Measurements from ENCODE around the gene TBC1D10B.
A peak's percentile ranks its signal among the peaks of the same experiment; 100 is the strongest.
"Not testable (repeated sequence)": the region's sequence is repeated elsewhere in the genome, so short reads cannot be mapped to it uniquely, and the experiment has no call there.

The TBC1D10B gene

DNA sequence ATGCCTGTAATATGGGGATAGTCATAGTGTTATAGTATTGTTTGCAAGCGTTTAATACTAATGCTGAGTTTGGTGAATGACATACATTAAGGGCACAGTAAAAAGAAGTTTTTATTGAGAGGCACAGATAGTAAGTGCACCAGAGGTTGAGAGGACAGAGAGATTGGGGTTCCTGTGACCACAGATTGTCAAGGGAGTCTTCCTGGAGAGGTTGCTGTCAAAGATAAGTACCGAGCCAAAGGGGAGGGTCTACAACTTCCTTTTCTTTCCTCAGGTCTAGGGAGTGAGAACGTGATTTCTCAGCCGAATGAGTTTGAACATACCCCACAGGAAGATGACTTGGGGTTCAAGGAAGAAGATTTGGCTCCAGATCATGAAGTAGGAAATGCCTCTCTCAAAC is 26.8 kb upstream of the TBC1D10B start:
- Mint-ChIP-seq H3K9me3 (no peaks in the 10 kb centered on the region), H3K36me3 (ENCODE audit: low read depth) (peaks cover 6% of the 10 kb centered on the region), H3K4me3 (peak overlapping the region; percentile 93), H3K4me1 (peaks cover 58% of the 10 kb centered on the region), H3K27ac (peak overlapping the region; percentile 77), H3K27me3 (ENCODE audit: low read depth, poor library complexity) (no peaks in the 10 kb centered on the region)
- DNase-seq = no peak
- TF ChIP-seq, protein P1, sequence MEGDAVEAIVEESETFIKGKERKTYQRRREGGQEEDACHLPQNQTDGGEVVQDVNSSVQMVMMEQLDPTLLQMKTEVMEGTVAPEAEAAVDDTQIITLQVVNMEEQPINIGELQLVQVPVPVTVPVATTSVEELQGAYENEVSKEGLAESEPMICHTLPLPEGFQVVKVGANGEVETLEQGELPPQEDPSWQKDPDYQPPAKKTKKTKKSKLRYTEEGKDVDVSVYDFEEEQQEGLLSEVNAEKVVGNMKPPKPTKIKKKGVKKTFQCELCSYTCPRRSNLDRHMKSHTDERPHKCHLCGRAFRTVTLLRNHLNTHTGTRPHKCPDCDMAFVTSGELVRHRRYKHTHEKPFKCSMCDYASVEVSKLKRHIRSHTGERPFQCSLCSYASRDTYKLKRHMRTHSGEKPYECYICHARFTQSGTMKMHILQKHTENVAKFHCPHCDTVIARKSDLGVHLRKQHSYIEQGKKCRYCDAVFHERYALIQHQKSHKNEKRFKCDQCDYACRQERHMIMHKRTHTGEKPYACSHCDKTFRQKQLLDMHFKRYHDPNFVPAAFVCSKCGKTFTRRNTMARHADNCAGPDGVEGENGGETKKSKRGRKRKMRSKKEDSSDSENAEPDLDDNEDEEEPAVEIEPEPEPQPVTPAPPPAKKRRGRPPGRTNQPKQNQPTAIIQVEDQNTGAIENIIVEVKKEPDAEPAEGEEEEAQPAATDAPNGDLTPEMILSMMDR (IDR thresholded peaks at IDR 0.05) = no peak

DNA sequence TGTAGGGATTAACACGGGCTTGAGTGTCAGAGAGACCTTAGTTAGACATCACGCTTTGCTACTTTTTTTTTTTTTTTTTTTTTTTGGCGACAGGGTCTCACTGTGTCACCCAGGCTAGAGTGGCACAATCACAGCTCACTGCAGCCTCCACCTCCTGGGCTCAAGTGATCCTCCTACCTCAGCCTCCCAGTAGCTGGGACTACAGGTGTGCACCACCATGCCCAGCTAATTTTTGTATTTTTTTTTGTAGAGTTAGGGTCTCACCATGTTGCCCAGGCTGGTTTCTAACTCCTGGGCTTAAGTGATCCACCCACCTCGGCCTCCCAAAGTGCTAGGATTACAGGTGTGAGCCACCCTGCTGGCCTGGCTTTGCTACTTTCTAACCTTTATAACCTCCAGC is 26.3 kb upstream of the TBC1D10B start:
- Mint-ChIP-seq H3K4me1 (peaks cover 54% of the 10 kb centered on the region), H3K4me3 (peak overlapping the region; percentile 93)
- not testable (repeated sequence) for DNase-seq; H3K9me3 Mint-ChIP-seq; H3K36me3 Mint-ChIP-seq (ENCODE audit: low read depth); H3K27ac Mint-ChIP-seq; H3K27me3 Mint-ChIP-seq (ENCODE audit: low read depth, poor library complexity)

- TF ChIP-seq, protein P1 (IDR thresholded peaks at IDR 0.05) = no peak
- no peak for DNase-seq
- H3K27me3 Mint-ChIP-seq (ENCODE audit: low read depth, poor library complexity) = peaks cover 2% of the 10 kb centered on the region
- H3K4me3 Mint-ChIP-seq = peak overlapping the region; percentile 93
- peak overlapping the region; percentile 52 for H3K27ac Mint-ChIP-seq
- peaks cover 49% of the 10 kb centered on the region for H3K4me1 Mint-ChIP-seq
- H3K36me3 Mint-ChIP-seq (ENCODE audit: low read depth) = peaks cover 6% of the 10 kb centered on the region
- H3K9me3 Mint-ChIP-seq = no peaks in the 10 kb centered on the region
Measured at GRCh38 chr16:30395992-30396585, 25.8 kb upstream of the TBC1D10B start.

DNA sequence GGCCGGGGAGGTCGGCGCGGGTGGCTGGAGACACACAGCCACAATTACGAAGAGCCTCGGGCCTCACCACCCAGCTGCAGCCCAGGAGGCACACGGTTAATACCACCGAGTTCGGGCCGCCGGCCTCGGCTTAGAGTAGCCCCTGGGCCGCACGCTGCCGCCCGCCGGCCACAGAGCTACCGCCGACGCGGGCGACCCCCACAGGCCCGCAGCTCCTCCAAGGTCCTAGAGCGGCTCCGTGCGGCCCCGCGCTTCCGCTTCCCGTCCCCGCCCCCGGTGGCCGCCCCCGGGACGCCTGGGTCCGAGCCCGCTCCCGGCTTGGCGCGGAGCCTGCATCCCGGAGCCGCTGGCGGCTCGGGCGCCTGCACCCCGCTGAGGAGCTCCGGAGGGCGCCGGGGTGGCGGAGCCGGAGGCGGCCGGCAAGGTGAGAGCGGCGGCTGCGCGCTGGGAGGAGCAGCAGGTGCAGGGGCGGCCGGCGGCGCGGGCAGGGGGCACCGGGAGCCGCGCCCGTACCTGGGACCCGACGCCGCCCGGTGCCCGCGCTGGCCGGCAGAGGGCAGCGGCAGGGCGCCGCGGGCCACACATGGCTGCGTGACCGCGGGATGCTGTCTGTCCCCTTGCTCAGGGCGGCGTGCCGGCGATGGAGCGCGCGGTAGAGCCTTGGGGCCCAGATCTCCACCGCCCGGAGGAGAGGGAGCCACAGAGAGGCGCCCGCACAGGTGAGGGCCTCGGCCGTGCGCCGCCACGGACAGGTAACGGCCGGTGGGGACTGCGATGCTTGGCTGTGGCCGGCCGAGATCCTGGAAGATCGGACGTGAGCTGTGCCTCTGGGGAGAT is 25.1 kb upstream of the TBC1D10B start, which contains the start of gene ZNF48:
Gene ZNF48, plus strand, starts transcription at position 266 of the 837 bp plus-strand sequence. Its CDS starts 375 bp downstream, at position 641.
- peak; percentile 80 for DNase-seq
- peak within 1 kb of the TSS; percentile 93 for H3K4me3 Mint-ChIP-seq
- TF ChIP-seq, protein P1 (IDR thresholded peaks at IDR 0.05) = peak; percentile 7
- H3K36me3 Mint-ChIP-seq (ENCODE audit: low read depth) = peaks cover 6% of the 10 kb centered on the region
- H3K27ac Mint-ChIP-seq = peak within 1 kb of the TSS; percentile 100
- H3K4me1 Mint-ChIP-seq = peaks cover 49% of the 10 kb centered on the region
- H3K27me3 Mint-ChIP-seq (ENCODE audit: low read depth, poor library complexity) = peaks cover 2% of the 10 kb centered on the region
- H3K9me3 Mint-ChIP-seq = no peaks in the 10 kb centered on the region

GRCh38 chr16:30394592-30395154 is 24.4 kb upstream of the TBC1D10B start:
- peak overlapping the region; percentile 100 for H3K27ac Mint-ChIP-seq
- H3K9me3 Mint-ChIP-seq = no peaks in the 10 kb centered on the region
- peaks cover 44% of the 10 kb centered on the region for H3K4me1 Mint-ChIP-seq
- peak overlapping the region; percentile 92 for H3K4me3 Mint-ChIP-seq
- no peak for DNase-seq
- peaks cover 6% of the 10 kb centered on the region for H3K36me3 Mint-ChIP-seq (ENCODE audit: low read depth)
- peaks cover 2% of the 10 kb centered on the region for H3K27me3 Mint-ChIP-seq (ENCODE audit: low read depth, poor library complexity)
- TF ChIP-seq, protein P1 (IDR thresholded peaks at IDR 0.05) = no peak

DNA sequence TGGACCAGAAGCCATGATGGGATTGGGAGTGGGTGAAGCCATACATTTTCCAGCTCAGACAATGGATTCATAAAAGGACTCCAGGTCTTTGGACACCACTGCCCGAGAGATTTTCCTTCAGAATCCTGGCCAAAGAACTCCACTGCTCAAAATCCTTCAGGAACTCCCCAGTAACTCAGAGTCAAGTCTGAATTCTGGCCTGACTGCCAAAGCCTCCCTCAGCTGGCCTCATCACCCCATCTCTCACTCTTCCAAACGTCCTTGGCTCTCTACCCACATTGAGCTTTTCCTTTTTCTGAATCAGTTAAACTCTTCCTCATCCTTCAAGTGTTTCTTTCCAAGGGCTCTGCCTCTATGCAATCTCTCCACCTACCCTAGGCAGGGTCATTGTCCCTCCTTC is 13.2 kb upstream of the TBC1D10B start:
- Mint-ChIP-seq H3K4me3 (no peak overlapping the region), H3K9me3 (peaks cover 4% of the 10 kb centered on the region), H3K27me3 (ENCODE audit: low read depth, poor library complexity) (peaks cover 8% of the 10 kb centered on the region), H3K27ac (peak overlapping the region; percentile 88), H3K4me1 (peaks cover 45% of the 10 kb centered on the region), H3K36me3 (ENCODE audit: low read depth) (peaks cover 9% of the 10 kb centered on the region)
- DNase-seq = no peak
- TF ChIP-seq, protein P1 (IDR thresholded peaks at IDR 0.05) = no peak

Measured in nephron progenitor cell (in vitro differentiated cells).